Activated T-cell treated with anti-CD3 and anti-CD28 coated beads for 48 hours (primary cell): ENCODE measurements around the gene KLHL34.

Experiments
- DNase-seq: peaks from one replicate; pipeline ENCODE4 v3.0.0-alpha.2; 2020; ENCODE audit warnings: low read depth

Gene KLHL34

DNA sequence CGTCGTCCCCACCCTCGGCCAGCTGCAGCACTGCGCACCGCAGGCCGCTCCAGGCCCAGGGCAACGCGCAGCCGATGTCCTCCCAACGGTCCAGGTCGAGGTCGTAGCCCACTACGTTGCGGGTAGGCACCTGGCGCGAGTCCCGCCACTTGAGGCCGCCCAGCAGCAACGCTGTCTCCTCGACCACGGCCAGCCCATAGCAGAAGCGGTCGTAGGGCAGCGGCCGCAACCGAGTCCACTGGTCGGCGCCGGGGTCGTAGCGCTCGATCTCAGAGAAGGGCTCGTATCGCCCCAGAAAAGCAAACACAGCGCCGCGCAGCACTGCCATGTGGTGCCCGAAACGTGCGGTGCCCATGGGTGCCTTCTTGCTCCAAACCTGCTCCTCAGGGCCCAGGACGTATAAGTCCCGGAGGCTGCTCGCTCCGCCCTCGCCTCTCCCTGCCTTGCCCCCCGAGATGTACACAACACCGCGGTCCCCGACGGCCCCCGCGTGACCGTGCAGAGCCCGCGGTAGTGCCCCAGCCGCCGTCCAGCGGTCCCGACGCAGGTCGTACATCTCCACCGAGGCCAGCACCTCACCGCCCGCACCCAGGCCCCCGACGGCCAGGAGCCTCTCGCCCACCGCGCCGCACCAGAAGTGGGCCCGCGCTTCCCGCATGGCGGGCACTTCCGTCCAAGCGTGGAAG lies 2.1 kb downstream of the KLHL34 start:
- DNase-seq: no peak

DNA sequence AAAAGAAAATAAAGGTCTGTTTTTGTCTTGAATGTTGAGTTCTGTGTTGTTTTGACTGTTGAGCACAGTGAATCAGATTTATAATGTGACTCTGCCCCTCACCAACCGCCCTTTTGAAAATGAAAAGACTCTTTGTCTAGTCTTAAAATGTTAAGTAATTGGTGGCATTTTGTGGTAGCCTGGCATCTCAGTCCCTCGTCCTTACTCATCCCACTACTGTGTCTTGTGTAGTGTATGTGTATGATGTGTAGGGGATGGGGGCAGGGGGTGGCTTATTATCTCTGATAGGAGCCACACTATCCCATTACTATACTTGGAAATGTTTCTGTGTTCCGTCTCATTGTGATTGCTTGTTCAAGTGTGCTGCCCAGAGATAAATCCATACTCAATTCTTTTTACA lies 12.2 kb downstream of the KLHL34 start:
- no peak for DNase-seq

DNA sequence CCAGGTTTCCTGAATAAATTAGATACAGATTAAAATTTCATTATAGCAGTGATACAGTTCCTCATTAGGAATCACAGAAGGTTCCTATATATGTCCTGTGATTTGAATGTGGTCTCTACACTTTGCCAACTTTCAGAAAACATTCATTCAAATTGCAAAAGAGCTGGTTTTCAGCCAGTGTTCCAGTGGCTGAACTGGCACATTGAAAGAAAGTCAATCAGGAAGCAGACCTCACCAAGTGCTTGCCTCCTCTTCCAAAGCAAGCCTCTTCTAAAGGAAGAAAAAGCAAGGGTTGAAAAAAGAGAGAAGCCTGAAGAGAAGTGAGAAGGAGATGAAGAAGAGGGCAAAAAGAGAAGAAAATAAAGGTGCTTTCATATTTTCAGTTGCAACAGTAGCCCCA lies 12.7 kb downstream of the KLHL34 start:
- no peak for DNase-seq

DNA sequence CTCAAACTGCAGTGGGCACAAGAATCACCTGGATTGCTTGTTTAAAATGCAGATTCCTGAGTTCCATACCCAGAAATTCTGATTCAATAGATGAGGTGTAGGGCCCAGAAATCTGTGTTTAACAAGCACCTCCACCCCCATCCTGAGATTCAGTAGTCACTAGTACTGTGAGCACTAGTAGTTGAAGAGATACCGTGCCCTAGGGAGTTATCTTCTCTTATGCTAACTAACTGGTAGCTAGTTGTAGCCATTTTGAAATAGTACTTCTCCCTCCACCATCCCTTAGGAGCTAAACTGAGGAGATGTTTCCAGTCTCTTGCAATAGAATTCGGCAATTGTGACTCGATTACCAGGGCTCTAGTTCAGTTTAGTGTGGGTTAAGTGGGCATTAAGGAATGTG lies 18.4 kb downstream of the KLHL34 start:
- no peak for DNase-seq

DNA sequence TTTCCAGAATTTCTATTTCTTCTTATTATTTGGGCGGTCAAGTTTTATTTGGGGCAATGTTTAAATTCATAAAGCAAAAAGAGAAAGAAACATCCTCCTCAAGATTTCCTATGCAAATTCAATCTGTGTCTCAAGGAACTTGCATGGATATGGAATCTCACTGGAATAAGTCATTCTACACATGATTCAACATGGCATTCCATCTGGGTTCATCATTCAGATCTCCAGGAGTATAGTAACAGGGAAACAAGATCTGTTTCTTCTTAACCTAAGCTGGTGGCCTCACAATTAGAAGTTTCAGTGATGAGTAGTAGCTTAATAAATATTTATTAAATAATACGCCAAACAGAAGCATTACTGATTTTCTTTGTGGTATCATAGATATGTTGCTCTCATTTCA lies 19.8 kb downstream of the KLHL34 start:
- DNase-seq: no peak

DNA sequence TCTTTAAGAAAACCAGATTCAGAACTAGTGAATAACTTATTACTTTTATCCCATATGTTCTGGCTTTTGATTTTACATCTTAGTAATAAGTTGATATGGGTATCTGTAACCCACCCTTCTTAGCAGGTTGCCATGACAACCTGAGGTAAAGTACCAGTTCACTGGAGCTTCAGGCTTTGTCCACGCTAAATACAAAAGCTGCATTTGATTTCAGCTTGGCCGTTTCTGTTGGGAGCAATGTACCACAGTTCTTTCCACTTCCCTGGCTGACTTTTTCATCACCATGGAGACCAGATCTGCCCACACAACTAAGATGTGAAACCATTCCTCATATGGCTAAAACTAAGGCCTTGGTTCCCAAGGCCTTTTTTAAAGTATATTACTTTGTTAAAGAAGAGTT lies 26.1 kb downstream of the KLHL34 start:
- DNase-seq: no peak

DNA sequence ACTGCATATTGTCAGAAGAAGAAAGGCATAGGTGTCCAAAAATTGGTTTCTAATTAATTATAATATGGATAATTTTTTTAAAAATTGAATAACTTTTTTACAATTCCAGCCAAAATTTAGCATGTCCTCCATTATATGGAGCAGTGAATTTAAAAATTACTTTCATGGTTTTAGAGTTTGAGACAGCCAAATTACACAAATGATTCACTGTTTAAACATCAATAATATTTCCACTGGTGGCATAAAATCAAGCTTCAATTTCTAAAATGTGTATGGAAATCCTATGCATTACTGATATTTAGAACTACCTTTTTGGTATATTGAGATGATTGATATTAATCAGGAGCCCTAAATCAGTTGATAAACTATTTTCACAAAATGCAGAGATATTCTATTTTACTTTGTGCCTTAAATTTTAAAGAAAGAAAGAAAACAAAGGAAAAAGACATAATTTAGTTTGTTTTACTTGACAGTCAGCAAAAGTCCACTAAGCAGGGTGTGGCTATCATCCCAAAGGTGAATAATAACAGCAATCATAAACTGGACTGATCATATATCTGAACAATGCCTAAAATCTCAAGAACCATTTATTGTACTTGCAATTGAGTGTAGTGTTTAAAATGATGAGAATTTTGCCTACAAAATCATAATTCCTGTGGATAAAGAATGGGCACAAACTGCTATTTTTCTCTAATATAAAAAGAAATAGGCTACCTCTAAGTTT lies 34.2 kb downstream of the KLHL34 start:
- no peak for DNase-seq

DNA sequence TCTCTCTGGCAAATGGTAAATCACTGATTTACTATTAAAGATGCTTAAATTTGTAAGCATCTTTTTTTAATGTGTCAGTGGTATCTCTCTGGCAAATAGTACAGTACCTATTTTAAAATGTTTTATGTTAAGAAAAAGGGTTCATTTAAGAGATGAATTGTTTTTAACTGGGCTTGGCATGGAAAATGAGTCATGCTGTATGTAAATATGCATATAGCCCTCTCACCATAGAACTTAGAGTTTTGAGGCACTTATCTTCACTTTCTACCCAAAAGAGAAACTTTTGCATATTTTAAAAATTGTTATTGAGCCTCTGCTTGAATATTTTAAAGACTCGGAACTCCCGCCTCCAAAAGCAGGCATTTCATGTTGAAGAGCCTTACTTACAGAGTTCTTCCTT lies 37.9 kb downstream of the KLHL34 start:
- no peak for DNase-seq

DNA sequence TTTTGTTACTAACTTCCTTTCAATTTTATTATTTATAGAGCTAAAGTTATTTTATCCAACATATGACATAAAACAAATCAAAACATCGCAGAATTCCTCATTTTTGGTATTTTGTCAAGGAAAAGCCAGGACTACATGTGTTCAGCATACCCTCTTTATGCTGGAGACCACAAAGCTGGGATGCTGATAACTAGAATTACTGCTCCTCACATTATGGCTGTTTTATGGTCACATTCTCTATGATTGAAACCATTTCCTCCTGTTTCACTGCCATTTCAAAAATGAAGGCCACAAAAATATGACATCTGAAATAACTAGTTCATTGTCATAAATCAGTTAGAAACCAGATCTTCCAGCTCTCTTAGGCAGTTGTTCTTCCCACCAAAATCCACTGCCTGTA lies 41.7 kb downstream of the KLHL34 start:
- DNase-seq: no peak

DNA sequence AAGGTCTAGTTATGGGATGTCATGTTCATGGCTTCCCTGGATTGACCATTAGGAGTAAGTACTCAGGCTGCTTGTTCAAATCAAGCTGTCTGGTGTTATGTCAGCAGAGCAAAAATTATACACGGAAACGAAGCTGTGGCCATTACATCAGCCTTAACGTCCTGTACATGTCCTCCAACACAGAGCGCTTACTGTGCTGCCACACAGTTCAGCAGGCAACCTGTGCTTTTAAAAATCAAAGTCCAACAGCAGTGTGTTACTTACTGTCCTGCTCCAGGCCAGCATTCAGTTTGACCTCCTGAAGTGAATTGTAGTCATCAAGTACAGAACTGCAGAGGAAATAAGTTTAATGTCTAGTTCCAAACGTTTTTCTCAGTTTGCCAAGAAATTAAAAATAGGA lies 46.0 kb downstream of the KLHL34 start:
- DNase-seq: no peak

DNA sequence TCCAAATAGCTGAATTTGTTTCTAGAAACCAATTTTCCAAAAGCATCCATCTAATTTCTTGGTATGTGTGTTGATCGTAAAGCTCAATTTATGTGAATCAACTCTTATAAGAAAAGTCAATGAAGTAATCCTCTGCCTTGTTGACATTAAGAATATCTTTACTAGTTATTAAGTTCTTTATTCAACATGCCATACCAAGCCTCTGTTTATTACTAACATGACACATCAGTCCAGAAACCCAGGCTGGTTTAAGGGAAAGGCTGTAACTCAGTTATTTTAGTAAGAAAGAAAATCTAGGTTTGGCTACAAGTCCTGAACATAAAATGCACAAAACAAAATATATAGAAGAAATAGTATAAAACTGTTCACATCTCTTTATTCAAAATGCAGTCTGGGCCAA lies 48.0 kb downstream of the KLHL34 start:
- no peak for DNase-seq

DNA sequence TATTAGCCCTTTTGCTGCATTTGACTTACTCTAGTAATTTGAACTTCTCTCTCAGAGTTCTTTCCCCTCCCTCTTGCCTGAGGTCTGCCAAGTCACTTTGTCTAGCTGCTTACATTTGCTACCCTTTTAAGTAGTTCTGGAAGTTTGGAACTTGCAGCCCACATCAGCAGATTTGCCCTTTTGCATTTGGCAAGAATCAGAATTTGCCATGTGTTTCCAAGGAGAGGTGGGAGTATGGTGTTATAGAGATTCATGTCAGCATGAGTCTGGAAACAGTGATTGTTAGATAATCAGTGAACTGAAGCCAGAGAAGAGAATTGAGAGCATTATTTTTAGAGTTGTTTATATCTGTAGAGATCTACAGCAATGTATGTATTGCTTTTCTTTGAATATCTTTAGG lies 52.1 kb downstream of the KLHL34 start:
- DNase-seq: no peak
